Endothelial cell of umbilical vein (primary cell): ENCODE measurements around the gene ARHGEF17.

ENCODE experiments used
- CTCF ChIP-seq, 2 donors: IDR thresholded peaks; 1 replicate in 1 of 2; 2 replicates in 1 of 2; pipeline ENCODE4 v1.5.1; 2011; ENCODE audit warnings: low read length in 2 of 2, mild to moderate bottlenecking in 2 of 2, moderate library complexity in 2 of 2, control low read depth in 1 of 2, inconsistent platforms in 1 of 2, low read depth in 1 of 2; ENCODE audit not compliant: insufficient read depth in 1 of 2; ENCODE audit errors: extremely low read depth in 1 of 2
- EZH2 ChIP-seq: IDR thresholded peaks from 2 replicates; pipeline ENCODE4 v1.6.1; 2012; ENCODE audit warnings: borderline replicate concordance, low read depth, mild to moderate bottlenecking, moderate library complexity, low read length, inconsistent platforms; ENCODE audit not compliant: severe bottlenecking
- GATA2 ChIP-seq: IDR thresholded peaks from 2 replicates; pipeline ENCODE4 v1.7.0; 2011; ENCODE audit warnings: low read depth, mild to moderate bottlenecking, moderate library complexity, mixed read lengths, low read length; ENCODE audit not compliant: insufficient read length, insufficient read depth
- JUN ChIP-seq: IDR thresholded peaks from 2 replicates; pipeline ENCODE4 v1.6.1; 2011; ENCODE audit warnings: borderline replicate concordance, low read depth; ENCODE audit not compliant: insufficient read length, insufficient read depth
- MAX ChIP-seq: IDR thresholded peaks from 2 replicates; pipeline ENCODE4 v1.6.1; 2011; ENCODE audit not compliant: insufficient read depth, insufficient read length
- POLR2A ChIP-seq: IDR thresholded peaks from 2 replicates; pipeline ENCODE4 v1.6.1; 2012; ENCODE audit warnings: low read depth, mild to moderate bottlenecking, control low read depth, low read length
- POLR2AphosphoS5 ChIP-seq: IDR thresholded peaks from 2 replicates; pipeline ENCODE4 v1.6.1; 2012; ENCODE audit warnings: low read depth, mild to moderate bottlenecking, control low read depth, low read length, moderate library complexity; ENCODE audit not compliant: insufficient read depth

DNA sequence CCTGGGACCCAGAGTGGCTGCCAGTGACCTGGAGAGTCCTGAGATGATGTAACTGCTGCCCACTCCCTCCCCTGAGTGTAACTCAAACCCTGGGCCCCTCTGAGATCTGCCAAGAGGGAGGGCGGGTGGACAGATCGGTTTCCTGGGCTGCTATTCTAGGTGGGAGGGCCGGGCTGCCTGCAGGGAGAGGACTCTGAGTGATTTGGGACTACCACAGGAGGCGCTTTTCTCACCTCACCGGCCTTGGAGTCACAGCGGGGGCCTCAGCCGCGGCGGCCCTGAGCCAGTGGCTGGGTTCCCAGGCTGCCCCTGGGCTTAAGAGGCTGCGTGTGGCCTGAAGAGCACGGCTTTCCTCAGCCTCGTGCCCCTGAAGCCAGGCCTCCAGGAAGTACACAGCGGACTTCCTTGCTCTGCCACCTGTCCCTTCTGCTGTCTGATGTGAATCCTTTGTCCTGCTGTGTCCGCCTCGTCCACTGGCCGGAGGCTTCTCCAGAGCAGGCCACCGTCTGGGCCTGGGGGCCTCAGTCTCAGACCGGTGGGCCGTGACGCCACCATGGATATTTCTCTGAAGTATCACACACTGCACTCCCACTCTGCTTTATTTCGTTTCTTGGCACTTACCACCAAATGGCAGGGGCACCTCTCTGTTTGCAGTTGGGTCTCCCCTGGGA is 79.7 kb downstream of the ARHGEF17 start:
- no peak for TF ChIP-seq POLR2AphosphoS5
- TF ChIP-seq CTCF (IDR thresholded peaks at IDR 0.05; ENCODE audit: extremely low read depth in 1 of 2, insufficient read depth in 1 of 2, low read depth in 1 of 2, low read length in 2 of 2) = no peak
- TF ChIP-seq POLR2A = no peak
- no peak for TF ChIP-seq EZH2
- TF ChIP-seq JUN = no peak
- TF ChIP-seq MAX = no peak
- TF ChIP-seq GATA2 = no peak
